ENCODE results near the gene IFT43. TPM values are rescaled to one million over a fixed set of nuclear protein-coding genes. Genes with fewer than 3 reads are reported as not detected.

Gene IFT43
- total RNA-seq, 1 experiment from 2014 or later, result 24.2 TPM

- ChIA-PET RAD21 (ENCODE audit: low non-redundant PET in 1 of 2, low total read pairs in 2 of 2, uncharacterized antibody in 2 of 2, unreplicated experiment in 2 of 2) (interaction anchor here (0.6 to 1.1 kb wide), 6 partner anchors 64 to 595 kb away, joined by 3 to 4 read pairs (median 4); no protein-coding TSS in a partner anchor), POLR2A (interaction anchor here (0.9 kb wide), 1 partner anchor 43 kb away, joined by 3 read pairs; no protein-coding TSS in a partner anchor), CTCF (interaction anchor here (0.5 to 3.0 kb wide), 18 partner anchors 9 to 602 kb away, joined by 3 to 33 read pairs (median 4); no protein-coding TSS in a partner anchor)
- Histone ChIP-seq H3K4me3 (replicated peaks in 1 of 2; ENCODE audit: low read depth in 1 of 2, low read length in 2 of 2) (no peak overlapping the region), H3K36me3 (ENCODE audit: control insufficient read depth in 1 of 2, insufficient read depth in 2 of 2, low read length in 2 of 2) (no peaks in the 10 kb centered on the region), H3K27me3 (ENCODE audit: insufficient read depth, low read length) (no peaks in the 10 kb centered on the region), H3K27ac (ENCODE audit: low read depth, low read length) (no peak overlapping the region), H3K4me1 (ENCODE audit: control insufficient read depth in 1 of 2, insufficient read depth in 2 of 2, low read length in 2 of 2) (no peaks in the 10 kb centered on the region), H2AFZ (ENCODE audit: low read depth, low read length, poor library complexity, severe bottlenecking) (no peak overlapping the region), H3K9me3 (ENCODE audit: control insufficient read depth in 1 of 2, insufficient read depth in 1 of 2, low read depth in 1 of 2, low read length in 2 of 2) (no peaks in the 10 kb centered on the region), H3K4me2 (ENCODE audit: low read length) (no peak overlapping the region), H3K9ac (ENCODE audit: low read length) (no peak overlapping the region), H4K20me1 (ENCODE audit: insufficient read depth) (no peaks in the 10 kb centered on the region), H3K9me2 (ENCODE audit: insufficient read depth) (no peaks in the 10 kb centered on the region), H3K79me2 (ENCODE audit: insufficient read depth, low read length) (no peaks in the 10 kb centered on the region)
- intact Hi-C loops (cut with micrococcal nuclease), result loop anchor here (1.0 kb wide), 2 partner anchors 302 to 595 kb away; no protein-coding TSS in a partner anchor
- DNase-seq (ENCODE audit: low read depth, low spot score), result no peak
- no TSS peak for BruUV-seq (replicated peaks)
- ATAC-seq, result no peak
- TF ChIP-seq ZFX (IDR thresholded peaks at IDR 0.05), result no peak
- no peak for TF ChIP-seq REST (IDR thresholded peaks at IDR 0.05; ENCODE audit: low read depth)
- no peak for TF ChIP-seq SRF (IDR thresholded peaks at IDR 0.05; ENCODE audit: low read depth)
- no peak for TF ChIP-seq SIN3A (IDR thresholded peaks at IDR 0.05; ENCODE audit: low read depth)
- no peak for TF ChIP-seq RAD21 (IDR thresholded peaks at IDR 0.05; ENCODE audit: low read depth)
- no peak for TF ChIP-seq ZBTB33 (IDR thresholded peaks at IDR 0.05; ENCODE audit: extremely low read depth, insufficient replicate concordance, low read length)
- no peak for TF ChIP-seq YY1 (IDR thresholded peaks at IDR 0.05; ENCODE audit: extremely low read depth, insufficient replicate concordance, low read depth, low read length)
- TF ChIP-seq ELF1 (IDR thresholded peaks at IDR 0.05; ENCODE audit: borderline replicate concordance, low read depth), result no peak
- no peak for TF ChIP-seq CEBPB (IDR thresholded peaks at IDR 0.05; ENCODE audit: low read depth)
- no peak for TF ChIP-seq POLR2A (IDR thresholded peaks at IDR 0.05; ENCODE audit: borderline replicate concordance, extremely low read depth, insufficient read depth, insufficient read length)
- no peak for TF ChIP-seq CTCF (IDR thresholded peaks at IDR 0.05 in 2 of 3, conservative IDR thresholded peaks at IDR 0.05 in 1 of 3; ENCODE audit: borderline replicate concordance in 1 of 3, insufficient read depth in 1 of 3, low read depth in 2 of 3, low read length in 2 of 3)
These were observed 64.7 kb downstream of the IFT43 start for GRCh38 chr14:76050250-76050649.

All from HCT116 (cell line).